WI38 (cell line): Measurements from ENCODE around the gene OR13C8.
"Not testable (repeated sequence)": the region's sequence is repeated elsewhere in the genome, so short reads cannot be mapped to it uniquely, and the experiment has no call there.

Experiments
- H3K4me3 ChIP-seq: 2 replicates; pipeline ENCODE4 v1.5.1; 2011; ENCODE audit warnings: low read depth, mild to moderate bottlenecking, control low read depth, low read length
- CTCF ChIP-seq: IDR thresholded peaks from 2 replicates; pipeline ENCODE4 v1.5.1; 2012; ENCODE audit warnings: low read depth, mild to moderate bottlenecking, control low read depth, low read length

The OR13C8 gene

GRCh38 chr9:104568868-104569267 is at the start of gene OR13C8:
OR13C8 (plus strand) TSS chr9:104569168; CDS start chr9:104569168, 0 bp downstream.
- no peak for TF ChIP-seq CTCF
- no peak within 1 kb of the TSS for H3K4me3 ChIP-seq

GRCh38 chr9:104520241-104520640 is 48.7 kb upstream of the OR13C8 start:
- H3K4me3 ChIP-seq, result not testable (repeated sequence)

- H3K4me3 ChIP-seq, result no peak within 1 kb of the TSS
- no peak for TF ChIP-seq CTCF
Observed at GRCh38 chr9:104527109-104527508, 41.9 kb upstream of the OR13C8 start, which contains the start of gene OR13C4. OR13C4 (minus strand) TSS chr9:104527209; CDS start chr9:104527209, 0 bp downstream.

DNA sequence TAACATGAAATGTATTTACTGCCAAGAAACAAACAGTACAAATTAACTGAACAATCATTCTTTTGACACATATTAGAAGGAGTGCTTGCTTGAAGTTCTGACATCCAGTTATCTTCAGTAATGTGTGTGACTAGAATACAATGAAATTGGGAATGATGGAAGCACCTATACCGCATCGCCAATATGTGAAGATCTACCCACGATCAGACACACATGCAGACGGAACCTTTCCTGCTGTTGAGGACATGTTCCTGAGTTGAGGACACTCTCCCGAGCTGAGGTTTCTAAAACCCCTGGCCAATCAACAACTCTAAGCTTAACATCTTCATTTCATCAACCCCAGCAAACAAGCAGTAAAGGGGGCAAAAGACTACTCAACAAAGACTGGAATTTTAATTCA is 32.2 kb upstream of the OR13C8 start, which contains the start of gene OR13C3:
TSS of gene OR13C3 (minus strand) at position 101 of the 400 bp plus-strand sequence. CDS start 133 bp downstream, outside the sequence.
- no peak within 1 kb of the TSS for H3K4me3 ChIP-seq
- TF ChIP-seq CTCF, result no peak

GRCh38 chr9:104539275-104539674 is 29.7 kb upstream of the OR13C8 start:
- no peak for TF ChIP-seq CTCF

DNA sequence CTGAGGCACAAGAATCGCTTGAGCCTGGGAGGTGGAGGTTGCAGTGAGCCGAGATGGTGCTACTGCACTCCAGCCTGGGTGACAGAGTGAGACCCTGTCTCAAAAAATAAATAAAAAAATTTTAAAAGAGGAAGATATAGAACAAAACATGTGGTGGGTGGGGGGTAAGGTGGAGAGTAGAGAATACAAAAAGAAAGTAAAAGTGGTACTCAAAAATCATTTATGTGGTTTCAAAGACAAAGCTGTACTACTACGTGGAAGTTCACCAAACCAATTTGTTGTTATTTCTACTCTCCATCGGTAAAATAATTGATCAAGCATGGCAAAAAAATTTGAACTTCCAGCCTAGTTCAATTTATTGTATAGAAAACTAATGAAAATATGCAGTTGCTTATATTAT is 24.3 kb upstream of the OR13C8 start:
- H3K4me3 ChIP-seq, result no peak overlapping the region
- no peak for TF ChIP-seq CTCF

More at GRCh38 chr9:104539275-104539674, 29.7 kb upstream of the OR13C8 start:
- H3K4me3 ChIP-seq, result no peak overlapping the region

DNA sequence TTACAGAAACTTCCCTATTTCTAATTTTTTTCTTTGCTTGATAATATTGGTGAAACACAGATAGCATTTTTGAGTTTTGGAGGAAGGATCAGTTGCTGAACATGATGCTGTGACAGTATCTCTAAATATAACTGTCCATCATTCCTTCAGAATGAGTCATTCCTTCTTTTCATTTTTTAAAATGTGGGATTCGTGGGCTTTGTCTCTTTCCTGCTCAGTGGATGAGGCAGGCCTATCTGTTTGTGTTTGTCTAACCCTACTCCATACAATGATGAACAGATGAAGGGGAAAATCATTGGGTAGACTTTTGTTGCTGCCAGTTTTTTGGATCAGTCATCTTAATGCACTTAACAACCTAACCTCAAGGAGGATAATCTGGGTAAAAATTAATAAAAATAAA is 15.7 kb upstream of the OR13C8 start:
- no peak overlapping the region for H3K4me3 ChIP-seq
- no peak for TF ChIP-seq CTCF

- H3K4me3 ChIP-seq, result no peak overlapping the region
- no peak for TF ChIP-seq CTCF
Observed at GRCh38 chr9:104555521-104555920, 13.4 kb upstream of the OR13C8 start.
